GM12875 (cell line): ENCODE results near the gene GPR171.

Experiments used
- H3K4me3 ChIP-seq: one replicate; pipeline ENCODE4 v1.5.1; 2011; ENCODE audit warnings: low read depth, low read length, control low read depth
- TF ChIP-seq, protein P1 (sequence below): IDR thresholded peaks from 2 replicates; pipeline ENCODE4 v1.5.1; 2011; ENCODE audit warnings: low read depth, mild to moderate bottlenecking, control low read depth, inconsistent platforms, low read length, moderate library complexity, borderline replicate concordance; ENCODE audit not compliant: insufficient read depth

GPR171 gene

DNA sequence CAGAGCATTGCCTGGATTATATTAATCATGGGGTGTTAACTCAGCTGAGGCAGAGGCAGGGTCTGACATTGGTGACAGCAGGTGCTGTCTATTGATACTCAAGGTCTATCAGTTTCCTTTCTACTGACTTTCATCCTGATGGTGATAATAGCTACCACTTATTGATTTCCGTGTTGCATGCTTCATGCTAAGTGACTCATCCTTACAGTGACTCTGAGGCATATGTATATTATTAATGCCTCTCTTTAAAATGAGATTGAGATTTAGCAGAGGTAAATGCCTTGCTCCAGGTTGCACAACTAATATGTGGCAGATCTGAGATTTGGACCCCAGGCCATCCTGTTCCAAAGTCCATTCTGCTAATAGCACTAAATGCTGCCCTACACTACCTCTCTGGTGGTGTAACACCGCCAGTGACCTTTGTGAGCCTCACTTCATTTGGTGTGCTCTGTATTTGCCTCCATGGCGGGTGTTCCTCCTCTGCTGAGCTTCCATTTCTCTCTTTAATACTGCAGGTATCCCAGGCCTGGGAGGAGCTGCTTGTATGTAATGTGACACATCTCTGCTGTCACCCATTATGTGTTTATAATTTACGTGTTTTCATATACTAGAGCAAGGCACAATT, 50.4 kb downstream of the GPR171 start:
- H3K4me3 ChIP-seq, result no peak overlapping the region
- TF ChIP-seq, protein P1, sequence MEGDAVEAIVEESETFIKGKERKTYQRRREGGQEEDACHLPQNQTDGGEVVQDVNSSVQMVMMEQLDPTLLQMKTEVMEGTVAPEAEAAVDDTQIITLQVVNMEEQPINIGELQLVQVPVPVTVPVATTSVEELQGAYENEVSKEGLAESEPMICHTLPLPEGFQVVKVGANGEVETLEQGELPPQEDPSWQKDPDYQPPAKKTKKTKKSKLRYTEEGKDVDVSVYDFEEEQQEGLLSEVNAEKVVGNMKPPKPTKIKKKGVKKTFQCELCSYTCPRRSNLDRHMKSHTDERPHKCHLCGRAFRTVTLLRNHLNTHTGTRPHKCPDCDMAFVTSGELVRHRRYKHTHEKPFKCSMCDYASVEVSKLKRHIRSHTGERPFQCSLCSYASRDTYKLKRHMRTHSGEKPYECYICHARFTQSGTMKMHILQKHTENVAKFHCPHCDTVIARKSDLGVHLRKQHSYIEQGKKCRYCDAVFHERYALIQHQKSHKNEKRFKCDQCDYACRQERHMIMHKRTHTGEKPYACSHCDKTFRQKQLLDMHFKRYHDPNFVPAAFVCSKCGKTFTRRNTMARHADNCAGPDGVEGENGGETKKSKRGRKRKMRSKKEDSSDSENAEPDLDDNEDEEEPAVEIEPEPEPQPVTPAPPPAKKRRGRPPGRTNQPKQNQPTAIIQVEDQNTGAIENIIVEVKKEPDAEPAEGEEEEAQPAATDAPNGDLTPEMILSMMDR, result no peak
